Astrocyte (in vitro differentiated cells and primary cell): Measurements from ENCODE around the gene CRISPLD2. TPM values are rescaled to one million over a fixed set of nuclear protein-coding genes. Genes with fewer than 3 reads are reported as not detected.

Experiments used
- DNase-seq: peaks from one replicate; pipeline ENCODE4 v3.0.0-alpha.2; 2010; ENCODE audit warnings: low read depth
- FAIRE-seq: peaks from 2 replicates; lab custom pipeline; 2011; peaks lifted over from hg19 to GRCh38; lab: Jason Lieb, UNC
- H2AFZ ChIP-seq: 2 replicates; pipeline ENCODE4 v1.6.0; 2012; ENCODE audit warnings: low read depth, low read length, inconsistent platforms
- H3K27ac ChIP-seq: 2 replicates; pipeline ENCODE4 v1.5.1; 2011; ENCODE audit warnings: low read depth, low read length, inconsistent platforms
- H3K27me3 ChIP-seq: 2 replicates; pipeline ENCODE4 v1.6.0; 2011; ENCODE audit warnings: low read length, inconsistent platforms; ENCODE audit not compliant: insufficient read depth
- H3K36me3 ChIP-seq: 2 replicates; pipeline ENCODE4 v1.5.1; 2011; ENCODE audit warnings: low read length, inconsistent platforms; ENCODE audit not compliant: insufficient read depth
- H3K4me1 ChIP-seq: 2 replicates; pipeline ENCODE4 v1.5.1; 2011; ENCODE audit warnings: low read length, inconsistent platforms; ENCODE audit not compliant: insufficient read depth
- H3K4me2 ChIP-seq: 2 replicates; pipeline ENCODE4 v1.6.0; 2012; ENCODE audit warnings: low read length, inconsistent platforms
- H3K4me3 ChIP-seq: 2 replicates; pipeline ENCODE4 v1.5.1; 2011; ENCODE audit warnings: low read depth, mild to moderate bottlenecking, low read length, inconsistent platforms; ENCODE audit not compliant: insufficient read depth
- H3K79me2 ChIP-seq: 2 replicates; pipeline ENCODE4 v1.6.0; 2012; ENCODE audit warnings: mild to moderate bottlenecking, low read length, inconsistent platforms; ENCODE audit not compliant: insufficient read depth
- H3K9ac ChIP-seq: 2 replicates; pipeline ENCODE4 v1.6.0; 2012; ENCODE audit warnings: mild to moderate bottlenecking, low read length, inconsistent platforms
- H3K9me3 ChIP-seq: 2 replicates; pipeline ENCODE4 v1.5.1; 2012; ENCODE audit warnings: low read depth, mild to moderate bottlenecking, low read length, inconsistent platforms; ENCODE audit not compliant: insufficient read depth
- H4K20me1 ChIP-seq: 2 replicates; pipeline ENCODE4 v1.6.0; 2012; ENCODE audit warnings: low read length, inconsistent platforms; ENCODE audit not compliant: insufficient read depth
- H3K27ac Mint-ChIP-seq: one replicate; pipeline ENCODE4 v1.8.0; 2021; ENCODE audit warnings: mild to moderate bottlenecking, mixed read lengths; ENCODE audit not compliant: unreplicated experiment
- H3K27me3 Mint-ChIP-seq: one replicate; pipeline ENCODE4 v1.8.0; 2021; ENCODE audit warnings: low read depth, mixed read lengths; ENCODE audit not compliant: unreplicated experiment
- H3K36me3 Mint-ChIP-seq: one replicate; pipeline ENCODE4 v1.8.0; 2021; ENCODE audit warnings: low read depth, mixed read lengths; ENCODE audit not compliant: unreplicated experiment
- H3K4me1 Mint-ChIP-seq: one replicate; pipeline ENCODE4 v1.8.0; 2021; ENCODE audit warnings: low read depth, mixed read lengths; ENCODE audit not compliant: unreplicated experiment
- H3K4me3 Mint-ChIP-seq: one replicate; pipeline ENCODE4 v1.8.0; 2021; ENCODE audit warnings: mild to moderate bottlenecking, moderate library complexity, mixed read lengths; ENCODE audit not compliant: unreplicated experiment
- H3K9me3 Mint-ChIP-seq: one replicate; pipeline ENCODE4 v1.8.0; 2021; ENCODE audit warnings: mild to moderate bottlenecking, mixed read lengths; ENCODE audit not compliant: unreplicated experiment
- EZH2 ChIP-seq: IDR thresholded peaks from 2 replicates; pipeline ENCODE4 v1.6.1; 2012; ENCODE audit warnings: mild to moderate bottlenecking, low read length, inconsistent platforms; ENCODE audit not compliant: insufficient read depth
- total RNA-seq: library from RNA; stranded (reverse); gene quantifications from 2 replicates; pipeline ENCODE4 v1.2.1, GENCODE V29; 2021
- TF ChIP-seq, protein P1 (sequence below): IDR thresholded peaks from 2 replicates; pipeline ENCODE4 v1.5.1; 2011; ENCODE audit warnings: low read depth, mild to moderate bottlenecking, inconsistent platforms, low read length, moderate library complexity; ENCODE audit not compliant: insufficient read depth

CRISPLD2 gene
- total RNA-seq, 1 donor from 2014 or later = 1.8 TPM

DNA sequence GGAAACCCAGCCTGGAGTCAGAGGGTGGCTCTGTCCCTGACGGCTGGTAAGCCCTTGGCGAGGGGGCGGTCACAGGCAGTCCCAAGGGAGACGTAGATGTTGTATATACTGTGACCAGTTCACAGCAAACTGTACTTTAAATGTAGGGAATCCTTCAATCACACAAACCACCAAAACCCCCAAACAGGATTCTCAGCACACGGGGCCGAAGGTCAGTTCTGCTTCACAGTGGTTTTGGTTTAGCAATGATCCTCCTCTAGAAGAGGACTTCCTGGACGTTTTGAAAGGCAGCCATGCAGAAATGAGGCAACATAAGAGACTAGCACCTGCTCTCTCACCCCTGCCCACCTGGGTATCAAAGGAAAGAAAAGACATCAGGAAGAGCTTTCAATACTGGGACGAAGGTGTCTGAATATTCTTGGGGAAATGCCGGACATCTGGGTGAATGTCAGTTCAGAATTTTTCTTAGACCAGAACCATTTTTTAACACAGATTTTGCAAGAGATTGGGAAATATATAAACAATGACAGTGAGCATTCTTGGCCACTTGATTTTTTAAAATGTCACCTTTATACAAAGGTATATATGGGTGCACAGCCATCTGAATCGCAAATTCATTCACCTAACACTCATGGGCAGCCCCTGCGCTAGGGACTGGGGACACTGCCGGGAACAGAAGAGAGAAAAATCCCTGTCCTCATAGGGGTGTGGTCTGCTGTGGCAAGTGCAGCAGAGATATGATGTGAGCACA is 74.2 kb downstream of the CRISPLD2 start:
- H3K4me3 ChIP-seq = no peak overlapping the region
- H3K4me1 Mint-ChIP-seq = peaks cover 4% of the 10 kb centered on the region

DNA sequence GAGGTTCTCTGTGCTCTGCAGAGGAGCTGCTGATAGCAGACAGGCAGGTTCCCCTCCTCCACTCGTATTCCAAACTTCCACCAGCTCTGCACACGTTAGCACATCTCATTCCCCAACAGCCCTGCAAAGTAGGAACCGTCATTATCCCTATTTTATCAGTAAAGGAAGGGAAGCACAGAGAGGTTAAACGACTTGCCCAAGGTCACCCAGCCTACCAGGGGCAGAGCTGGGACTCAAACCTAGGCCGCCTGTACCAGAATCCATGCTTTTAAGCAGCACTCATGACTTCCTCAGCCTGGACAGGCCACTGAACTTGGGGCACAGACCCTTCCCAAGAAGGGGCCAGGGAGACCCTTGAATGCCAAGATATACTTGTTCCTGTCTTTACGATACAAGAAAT is 75.2 kb downstream of the CRISPLD2 start:
- H3K9me3 Mint-ChIP-seq = peaks cover 9% of the 10 kb centered on the region
- no peaks in the 10 kb centered on the region for H3K4me1 ChIP-seq
- no peak for TF ChIP-seq EZH2
- TF ChIP-seq, protein P1, sequence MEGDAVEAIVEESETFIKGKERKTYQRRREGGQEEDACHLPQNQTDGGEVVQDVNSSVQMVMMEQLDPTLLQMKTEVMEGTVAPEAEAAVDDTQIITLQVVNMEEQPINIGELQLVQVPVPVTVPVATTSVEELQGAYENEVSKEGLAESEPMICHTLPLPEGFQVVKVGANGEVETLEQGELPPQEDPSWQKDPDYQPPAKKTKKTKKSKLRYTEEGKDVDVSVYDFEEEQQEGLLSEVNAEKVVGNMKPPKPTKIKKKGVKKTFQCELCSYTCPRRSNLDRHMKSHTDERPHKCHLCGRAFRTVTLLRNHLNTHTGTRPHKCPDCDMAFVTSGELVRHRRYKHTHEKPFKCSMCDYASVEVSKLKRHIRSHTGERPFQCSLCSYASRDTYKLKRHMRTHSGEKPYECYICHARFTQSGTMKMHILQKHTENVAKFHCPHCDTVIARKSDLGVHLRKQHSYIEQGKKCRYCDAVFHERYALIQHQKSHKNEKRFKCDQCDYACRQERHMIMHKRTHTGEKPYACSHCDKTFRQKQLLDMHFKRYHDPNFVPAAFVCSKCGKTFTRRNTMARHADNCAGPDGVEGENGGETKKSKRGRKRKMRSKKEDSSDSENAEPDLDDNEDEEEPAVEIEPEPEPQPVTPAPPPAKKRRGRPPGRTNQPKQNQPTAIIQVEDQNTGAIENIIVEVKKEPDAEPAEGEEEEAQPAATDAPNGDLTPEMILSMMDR = no peak
- no peaks in the 10 kb centered on the region for H3K36me3 Mint-ChIP-seq
- H3K27me3 Mint-ChIP-seq = peaks cover 18% of the 10 kb centered on the region
- no peaks in the 10 kb centered on the region for H4K20me1 ChIP-seq
- H3K27me3 ChIP-seq = no peaks in the 10 kb centered on the region
- no peak overlapping the region for H3K4me3 Mint-ChIP-seq
- H3K36me3 ChIP-seq = no peaks in the 10 kb centered on the region
- H3K9ac ChIP-seq = no peak overlapping the region
- peaks cover 4% of the 10 kb centered on the region for H3K4me1 Mint-ChIP-seq
- H3K4me2 ChIP-seq = no peak overlapping the region
- no peak overlapping the region for H3K27ac ChIP-seq
- no peak for FAIRE-seq
- DNase-seq = no peak
- no peaks in the 10 kb centered on the region for H3K9me3 ChIP-seq
- H3K27ac Mint-ChIP-seq = no peak overlapping the region
- no peaks in the 10 kb centered on the region for H3K79me2 ChIP-seq
- H3K4me3 ChIP-seq = no peak overlapping the region
- no peak overlapping the region for H2AFZ ChIP-seq

More for the DNA sequence above, 74.2 kb downstream of the CRISPLD2 start:
- Histone ChIP-seq H4K20me1 (no peaks in the 10 kb centered on the region), H2AFZ (no peak overlapping the region), H3K36me3 (no peaks in the 10 kb centered on the region), H3K79me2 (no peaks in the 10 kb centered on the region), H3K9me3 (no peaks in the 10 kb centered on the region), H3K27me3 (no peaks in the 10 kb centered on the region), H3K27ac (no peak overlapping the region), H3K4me1 (no peaks in the 10 kb centered on the region), H3K4me2 (no peak overlapping the region), H3K9ac (no peak overlapping the region)
- TF ChIP-seq, protein P1 = no peak
- TF ChIP-seq EZH2 = no peak
- Mint-ChIP-seq H3K27ac (no peak overlapping the region), H3K36me3 (no peaks in the 10 kb centered on the region), H3K4me3 (no peak overlapping the region), H3K9me3 (peaks cover 9% of the 10 kb centered on the region), H3K27me3 (peaks cover 18% of the 10 kb centered on the region)
- FAIRE-seq (no peak), DNase-seq (no peak)

DNA sequence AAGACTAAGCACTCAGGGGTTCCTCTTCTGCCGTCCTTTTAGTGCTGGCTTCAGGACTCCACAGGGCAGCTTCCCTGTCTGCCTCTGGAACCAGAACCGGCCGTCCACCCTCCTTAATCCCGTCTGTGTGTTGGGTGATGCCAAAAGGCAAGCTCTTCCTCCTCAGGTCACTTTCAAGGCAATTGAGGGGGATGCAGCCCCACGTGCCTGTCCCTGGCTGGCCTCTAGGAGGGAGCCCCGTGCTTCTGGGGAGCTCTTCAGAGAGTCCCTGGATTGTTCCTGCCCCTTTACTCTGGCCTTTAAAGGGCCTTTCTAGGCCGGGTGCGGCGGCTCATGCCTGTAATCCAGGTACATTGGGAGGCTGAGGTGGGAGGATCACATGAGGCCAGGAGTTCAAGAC is 77.1 kb downstream of the CRISPLD2 start:
- Mint-ChIP-seq H3K36me3 (no peaks in the 10 kb centered on the region), H3K27ac (no peak overlapping the region), H3K4me1 (peaks cover 4% of the 10 kb centered on the region), H3K27me3 (peaks cover 16% of the 10 kb centered on the region), H3K9me3 (peaks cover 7% of the 10 kb centered on the region), H3K4me3 (no peak overlapping the region)
- FAIRE-seq = no peak
- H3K4me2 ChIP-seq = no peak overlapping the region
- H3K36me3 ChIP-seq = no peaks in the 10 kb centered on the region
- no peak overlapping the region for H3K4me3 ChIP-seq
- H3K27ac ChIP-seq = no peak overlapping the region
- no peaks in the 10 kb centered on the region for H3K4me1 ChIP-seq
- no peaks in the 10 kb centered on the region for H3K9me3 ChIP-seq
- H3K79me2 ChIP-seq = no peaks in the 10 kb centered on the region
- no peak for DNase-seq
- TF ChIP-seq EZH2 = no peak
- TF ChIP-seq, protein P1 = no peak
- no peak overlapping the region for H2AFZ ChIP-seq
- no peaks in the 10 kb centered on the region for H4K20me1 ChIP-seq
- H3K9ac ChIP-seq = no peak overlapping the region
- H3K27me3 ChIP-seq = no peaks in the 10 kb centered on the region
